Activated CD4-positive, alpha-beta T cell treated with anti-CD3 and anti-CD28 coated beads for 1 hour (primary cell): ENCODE results near the gene GPC1.

Experiments
- DNase-seq: peaks from one replicate; pipeline ENCODE4 v3.0.0-alpha.2; 2020

Gene GPC1

DNA sequence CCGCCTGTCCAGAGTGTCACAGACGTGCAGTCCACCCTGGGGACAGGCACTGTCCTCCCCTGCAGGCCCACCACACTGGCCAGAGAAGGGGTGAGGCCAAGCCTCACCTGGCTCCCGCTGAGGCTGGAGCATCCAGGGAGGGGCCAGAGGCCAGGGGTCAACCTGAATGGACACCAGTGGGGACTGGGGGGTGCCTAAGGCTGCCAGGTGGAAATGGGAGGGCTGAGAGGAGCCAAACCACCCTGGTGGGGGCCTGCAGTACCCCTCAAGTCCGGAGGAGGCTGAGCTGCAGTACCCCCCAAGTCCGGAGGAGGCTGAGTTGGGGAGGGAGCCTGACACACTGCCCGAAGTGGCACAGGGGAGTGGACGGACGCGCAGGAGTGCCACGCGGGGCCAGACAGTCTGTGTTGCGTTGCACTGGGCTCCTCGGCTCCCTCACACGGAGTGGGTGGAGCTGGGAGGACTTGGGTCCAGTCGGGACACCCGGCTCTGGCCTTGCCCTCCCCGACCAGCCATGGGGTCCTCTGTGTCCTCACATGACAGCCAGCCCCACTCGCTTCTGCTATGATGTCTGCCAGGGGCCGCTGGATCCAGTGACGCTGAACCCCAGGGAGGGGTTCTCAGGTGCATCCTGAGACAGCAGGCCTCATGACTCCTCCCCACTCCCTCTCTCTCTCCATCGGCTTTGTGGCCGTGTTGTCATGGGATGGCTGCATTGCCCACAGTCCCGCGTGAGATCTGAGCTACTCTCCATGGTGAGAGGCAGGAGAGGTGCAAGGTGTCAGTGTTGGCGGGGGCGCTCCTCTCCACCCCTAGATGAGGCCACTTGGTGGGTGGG is 22.3 kb upstream of the GPC1 start:
- DNase-seq, result no peak

DNA sequence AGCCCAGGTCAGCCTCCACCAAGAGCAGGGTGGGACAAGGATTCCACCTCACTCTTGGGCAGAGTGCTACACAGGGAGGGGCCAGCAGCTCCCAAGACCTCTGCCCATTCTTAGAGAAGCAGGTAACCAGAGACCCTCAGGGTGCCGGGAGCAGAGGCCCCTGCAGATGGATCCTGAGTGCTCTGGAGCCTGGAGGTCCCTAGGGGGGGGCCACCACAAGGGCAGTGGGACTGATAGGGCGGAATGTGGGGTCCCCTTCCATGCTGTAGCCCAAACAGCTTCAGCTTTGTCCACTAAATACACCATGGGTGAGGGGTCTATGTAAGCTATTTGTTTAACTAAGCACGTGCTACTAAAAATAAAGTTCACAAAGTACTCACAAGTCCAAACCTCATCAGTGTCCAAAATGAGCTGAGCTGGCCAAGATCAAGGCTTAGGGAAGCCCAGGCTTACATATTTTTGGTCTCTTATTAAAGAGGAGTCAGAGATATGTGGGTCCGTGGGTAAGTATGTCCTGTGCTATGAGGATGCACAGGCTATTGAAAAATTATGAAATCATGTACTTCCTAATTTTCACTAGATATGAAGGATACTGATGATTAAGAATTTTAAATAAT is 21.5 kb upstream of the GPC1 start:
- no peak for DNase-seq

DNA sequence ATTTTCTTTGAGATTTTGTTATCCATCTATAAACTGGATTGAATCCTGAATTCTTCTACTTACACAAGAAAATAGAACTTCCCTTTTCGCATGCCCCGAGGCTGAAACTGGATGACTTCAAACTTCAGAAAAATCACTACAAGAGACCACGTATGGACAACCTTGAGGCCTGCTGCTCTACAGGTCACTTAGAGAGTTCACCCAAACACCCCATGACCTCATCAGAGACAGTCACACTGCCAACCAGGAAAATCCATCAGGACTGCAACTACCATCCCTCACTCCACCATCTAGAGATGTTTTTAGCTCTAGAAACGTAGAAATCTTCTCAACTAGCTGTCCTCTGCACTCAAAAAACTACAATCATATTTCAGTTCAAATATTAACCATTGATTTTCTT is 18.6 kb upstream of the GPC1 start:
- no peak for DNase-seq

DNA sequence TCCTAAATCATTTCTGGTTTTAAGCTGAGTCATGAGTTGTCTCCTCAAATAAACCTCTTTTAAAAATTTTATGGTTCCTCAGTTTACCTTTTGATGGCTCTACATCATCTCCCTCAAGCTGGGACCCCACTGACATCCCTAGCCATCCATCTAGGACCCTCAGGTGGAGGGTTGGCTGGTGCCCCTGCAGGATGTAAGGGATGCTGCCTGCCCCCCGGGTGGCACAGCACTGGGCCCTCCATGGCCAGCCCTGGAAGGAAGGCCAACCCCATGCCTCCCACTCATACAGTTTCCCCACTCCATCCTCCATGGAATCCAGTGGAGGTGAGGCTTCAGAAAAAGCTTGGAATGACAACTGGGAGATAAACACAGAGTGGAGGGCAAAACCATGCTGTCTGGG is 17.2 kb upstream of the GPC1 start:
- no peak for DNase-seq

DNA sequence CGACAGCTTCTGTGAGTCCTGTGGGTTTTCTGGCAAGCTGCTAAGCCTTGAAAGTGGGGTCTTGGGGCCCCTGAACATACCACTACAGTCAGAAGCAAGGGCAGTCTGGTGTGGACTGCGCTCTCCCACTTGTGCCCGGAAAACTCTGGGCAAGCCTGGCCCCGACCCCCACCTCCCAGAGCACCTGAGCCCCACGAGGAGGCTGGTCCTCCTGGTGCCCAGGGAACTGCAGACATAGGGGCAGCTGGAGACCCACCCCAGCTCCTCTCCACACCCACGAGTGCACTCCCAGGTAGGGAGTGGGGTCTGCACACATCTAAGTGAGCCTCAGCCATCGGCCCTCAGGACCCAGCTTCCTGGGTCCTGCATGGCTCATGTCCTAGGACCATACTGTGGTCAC is 16.2 kb upstream of the GPC1 start:
- DNase-seq, result no peak

DNA sequence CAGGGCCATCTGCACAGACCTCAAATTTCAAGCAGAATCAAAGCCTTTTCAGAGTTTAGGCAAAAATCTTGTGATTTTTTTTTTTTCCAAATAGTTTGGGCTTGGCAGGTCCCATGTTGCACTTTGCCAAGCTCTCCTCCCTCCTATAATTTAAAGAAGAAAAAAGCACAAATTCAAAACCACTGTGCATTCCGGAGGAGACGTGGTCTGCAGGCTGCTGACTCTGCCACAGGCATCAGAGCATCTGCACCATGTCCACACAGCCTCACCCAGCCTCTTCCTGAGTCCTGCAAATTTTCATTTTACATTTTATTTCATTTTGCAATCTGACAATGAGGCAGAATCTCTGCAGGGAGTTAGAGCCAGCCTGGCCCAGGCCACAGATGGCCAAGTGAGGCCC is 15.7 kb upstream of the GPC1 start:
- no peak for DNase-seq

DNA sequence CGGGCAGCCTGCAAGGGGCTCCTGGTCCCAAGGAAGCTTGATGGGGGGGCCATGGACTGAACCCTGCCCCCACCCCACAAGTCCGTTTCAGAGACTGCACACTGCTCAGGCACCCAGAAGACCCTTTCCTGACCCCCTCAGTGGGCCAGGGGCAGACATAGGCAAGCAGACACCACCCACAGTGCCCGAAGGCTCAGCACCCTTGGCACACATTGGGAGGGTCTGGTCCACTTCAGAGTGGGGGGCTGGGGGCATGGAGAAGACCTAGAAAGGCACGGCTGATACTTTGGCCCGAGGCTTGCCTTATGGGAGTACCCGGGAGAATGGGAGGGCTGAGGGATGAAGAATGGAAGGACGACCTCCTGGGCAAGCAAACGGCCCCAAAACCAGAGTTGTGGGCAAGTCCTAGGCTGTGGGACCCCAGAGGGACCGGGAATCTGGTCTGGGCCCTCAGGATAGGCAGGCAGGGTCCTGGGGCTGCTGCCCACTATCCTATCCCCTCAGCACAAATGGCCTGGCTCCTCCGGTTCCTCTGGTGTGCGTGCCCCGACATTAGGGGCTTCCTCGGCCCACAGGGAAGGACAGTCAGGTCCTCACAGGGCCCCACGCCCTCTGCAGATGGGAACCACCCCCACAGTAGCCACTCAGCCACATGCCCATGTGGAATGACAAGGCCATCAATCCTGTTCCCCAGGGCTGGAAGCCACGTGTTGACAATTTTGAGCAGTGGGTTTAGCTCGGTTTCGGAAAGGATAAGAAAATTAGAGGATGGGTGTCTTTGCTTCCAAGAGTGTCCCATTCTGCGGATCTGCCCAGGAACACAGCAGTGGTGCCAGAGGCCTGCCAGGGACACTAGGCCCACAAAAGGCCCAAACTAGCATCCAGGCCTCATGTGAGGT is 15.0 kb upstream of the GPC1 start:
- no peak for DNase-seq

DNA sequence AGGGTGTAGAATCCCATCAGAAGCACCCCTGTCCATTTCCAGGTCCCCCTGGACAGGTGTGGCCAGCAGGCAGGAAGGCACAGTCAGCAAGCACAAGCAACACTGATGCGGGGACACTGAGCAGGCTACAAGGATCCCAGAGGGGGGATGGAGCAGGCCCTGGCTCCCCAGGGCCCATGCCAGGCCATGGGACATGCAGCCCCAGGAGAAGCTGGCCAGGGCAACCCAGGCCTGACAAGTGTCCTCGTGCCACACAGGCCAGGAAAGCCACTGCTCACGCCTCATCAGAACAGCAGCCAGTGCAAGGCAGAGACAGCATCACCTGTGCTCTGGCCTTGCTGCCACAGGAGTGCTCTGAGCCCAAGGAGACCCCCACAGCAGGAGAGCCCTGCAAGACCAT is 14.1 kb upstream of the GPC1 start:
- no peak for DNase-seq

DNA sequence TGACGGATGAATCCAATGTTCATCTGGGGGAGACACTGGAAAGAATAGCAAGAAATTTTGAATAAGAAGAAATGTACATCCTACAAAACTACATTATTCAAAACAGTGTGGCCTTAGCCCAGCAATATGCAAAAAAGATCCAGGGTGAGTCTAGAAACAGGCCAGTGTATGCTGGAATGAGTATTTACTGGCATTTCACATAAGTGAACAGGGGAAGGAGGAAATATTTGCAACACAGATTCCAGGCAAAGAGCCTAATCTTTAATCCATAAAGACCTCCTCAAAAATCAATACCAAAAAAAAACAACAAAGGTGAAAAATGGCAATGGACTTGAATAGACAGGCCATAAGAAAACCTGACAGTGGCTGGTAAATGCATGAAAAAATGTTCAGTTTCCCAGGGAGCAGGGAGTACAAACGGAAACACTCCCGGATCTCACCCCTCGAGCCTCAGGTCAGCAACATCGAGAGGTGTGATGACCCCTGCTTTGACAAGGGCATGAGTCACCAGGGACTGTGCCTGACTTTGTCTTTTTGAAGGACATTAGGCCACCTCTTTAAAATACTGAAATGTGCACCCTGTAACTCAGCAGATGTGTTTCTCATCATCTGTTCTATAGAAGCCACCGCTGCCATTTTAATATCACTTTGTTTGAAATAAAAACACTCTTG is 12.7 kb upstream of the GPC1 start:
- DNase-seq, result no peak

DNA sequence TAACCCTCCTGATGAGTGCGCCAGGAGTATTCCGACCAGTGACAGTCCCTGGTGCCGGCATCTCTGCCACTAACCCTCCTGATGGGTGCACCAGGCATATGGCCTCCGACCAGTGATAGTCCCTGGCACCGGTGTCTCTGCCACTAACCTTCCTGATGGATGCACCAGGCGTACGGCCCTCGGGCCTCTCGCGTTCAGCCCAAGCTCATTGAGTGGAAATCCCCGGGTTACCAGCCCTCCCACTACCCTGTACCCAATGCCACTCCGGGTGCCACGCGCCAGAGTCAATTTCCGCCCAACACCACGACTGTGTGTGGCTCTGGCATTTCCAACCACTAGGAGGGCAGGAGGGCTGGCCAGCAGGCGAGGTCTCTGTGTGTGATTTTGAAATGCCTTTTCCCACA is 11.7 kb upstream of the GPC1 start:
- no peak for DNase-seq

DNA sequence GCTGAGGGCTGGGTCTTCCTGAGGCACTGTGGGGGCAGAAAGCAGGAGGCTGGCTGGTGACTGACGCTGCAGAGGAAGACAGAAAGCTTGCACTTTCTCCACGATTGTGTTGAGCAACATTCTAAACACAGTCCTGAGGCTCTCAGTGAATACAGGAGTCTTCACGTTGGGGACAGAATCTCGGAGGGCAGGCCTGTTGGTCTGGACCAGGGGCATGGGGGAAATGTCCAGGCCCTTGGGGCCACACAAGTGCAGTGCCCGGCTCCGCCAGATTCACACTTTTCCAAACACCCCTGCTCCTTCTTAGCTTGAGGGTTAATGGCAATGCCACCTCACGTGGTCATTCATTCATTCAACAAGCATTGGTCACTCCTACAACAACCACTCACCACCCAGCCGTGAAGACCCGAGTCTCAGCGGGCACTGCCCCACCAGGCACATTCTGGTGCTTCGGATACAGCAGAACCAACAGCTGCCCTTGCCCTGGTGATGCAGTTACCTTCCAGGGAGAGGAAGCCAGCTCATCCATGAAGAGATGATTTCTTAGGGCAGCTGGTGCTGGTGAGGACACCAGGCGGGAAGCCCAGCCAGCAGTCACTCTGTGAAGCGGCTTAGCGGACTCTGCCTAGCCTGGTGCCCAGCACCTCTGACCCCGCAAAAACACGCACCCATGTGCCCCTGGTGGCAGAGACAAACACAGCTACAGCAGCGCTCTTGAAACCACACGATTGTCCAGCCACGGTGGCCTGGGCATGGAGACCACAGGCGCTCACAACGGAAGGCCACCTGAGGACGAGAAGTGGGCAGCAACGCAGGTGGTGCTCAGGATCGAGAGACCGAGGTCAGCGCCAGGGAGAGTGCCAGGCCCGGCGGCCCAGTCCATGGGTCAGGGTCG is 10.9 kb upstream of the GPC1 start:
- DNase-seq, result no peak

DNA sequence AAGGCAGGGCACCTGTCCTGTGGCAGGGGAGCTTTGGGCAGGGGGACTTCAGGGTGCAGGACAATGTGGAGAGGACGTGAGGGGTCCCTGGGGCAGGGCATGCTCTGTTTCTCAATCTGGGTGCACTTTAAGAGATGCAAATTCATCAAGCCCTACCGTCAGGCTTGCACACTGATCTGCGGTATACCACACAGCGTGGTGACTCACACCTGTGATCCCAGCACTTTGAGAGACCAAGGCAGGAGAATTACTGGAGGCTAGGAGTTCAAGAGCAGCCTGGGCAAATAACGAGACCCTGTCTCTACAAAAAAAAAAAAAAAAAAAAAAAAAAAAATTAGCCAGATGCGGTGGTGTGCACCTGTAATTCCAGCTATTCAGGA is 10.2 kb upstream of the GPC1 start:
- DNase-seq, result no peak

DNA sequence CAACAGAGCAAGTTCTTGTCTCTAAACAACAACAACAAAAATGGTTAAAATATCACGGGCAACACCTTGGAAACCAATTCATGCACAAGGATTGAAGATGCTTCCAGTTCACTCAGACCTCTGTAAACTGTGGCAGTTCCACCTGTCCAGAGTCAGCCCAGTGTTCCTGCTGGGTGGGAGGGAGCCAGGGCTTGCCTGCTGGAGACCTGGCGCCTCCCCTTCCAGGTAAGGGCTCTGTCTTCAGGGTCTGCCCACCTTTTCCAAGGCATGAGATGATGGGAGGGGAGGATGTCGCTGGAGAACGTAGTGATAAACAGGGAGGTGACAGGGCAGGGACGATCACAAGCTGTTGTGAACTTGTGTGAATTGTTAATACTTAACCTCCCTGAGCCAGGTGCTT is 9.8 kb upstream of the GPC1 start:
- DNase-seq, result no peak

DNA sequence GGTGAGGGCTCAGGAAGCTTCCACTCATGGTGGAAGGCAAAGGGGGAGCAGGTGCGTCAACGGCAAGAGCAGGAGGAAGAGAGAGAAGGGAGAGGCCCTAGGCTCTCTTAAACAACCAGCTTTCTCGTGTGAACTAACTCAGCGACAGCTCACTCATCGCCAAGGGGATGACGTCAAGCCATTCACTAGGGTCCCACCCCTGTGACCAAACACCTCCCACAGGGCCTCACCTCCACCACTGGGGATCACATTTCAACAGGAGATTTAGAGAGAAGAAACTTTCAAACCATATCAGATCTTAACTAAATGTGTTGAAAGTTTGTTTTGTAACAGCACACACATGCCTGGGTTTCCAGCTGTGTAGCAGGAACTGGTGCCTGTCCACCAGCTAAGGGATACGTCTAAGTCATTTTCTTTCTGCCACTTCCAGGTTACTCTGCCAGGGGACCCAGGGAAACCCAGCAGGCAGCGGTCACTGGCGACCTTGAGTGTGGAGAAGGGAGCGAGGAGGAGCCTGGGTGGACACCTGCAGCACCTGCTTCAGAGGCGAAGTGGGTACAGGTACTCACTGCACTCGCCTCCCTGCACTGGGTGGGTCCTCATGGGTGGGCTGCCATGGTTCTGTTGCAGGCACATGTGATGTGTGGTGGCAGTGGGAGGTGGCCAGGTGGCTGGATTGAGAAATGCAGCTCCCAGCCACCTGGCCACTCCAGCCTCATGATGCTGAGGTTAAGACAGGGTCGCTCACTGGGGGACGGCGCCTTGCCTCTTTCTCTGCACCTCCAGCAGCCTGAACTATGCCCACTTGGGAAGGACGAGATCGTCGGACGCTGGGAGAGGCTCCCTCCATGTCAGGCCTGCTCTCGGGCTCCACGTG is 8.4 kb upstream of the GPC1 start:
- no peak for DNase-seq

DNA sequence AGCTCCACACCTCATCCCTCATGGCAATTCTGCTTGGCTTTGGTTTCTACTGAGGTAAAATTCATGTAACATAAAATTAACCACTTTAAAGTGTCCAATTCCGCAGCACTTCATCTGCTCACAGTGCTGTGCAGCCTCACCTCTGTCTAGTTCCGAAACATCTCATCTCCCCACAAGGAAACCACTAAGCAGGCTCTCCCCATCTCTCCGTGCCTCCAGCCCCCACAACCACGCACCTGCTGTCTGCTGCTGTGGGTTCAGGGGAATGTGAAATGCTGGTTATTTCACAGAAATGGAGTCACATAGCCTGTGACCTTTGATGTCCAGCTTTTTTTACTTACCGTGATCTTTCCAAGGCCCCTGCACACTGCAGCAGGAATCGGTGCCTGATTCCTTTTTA is 7.7 kb upstream of the GPC1 start:
- no peak for DNase-seq

DNA sequence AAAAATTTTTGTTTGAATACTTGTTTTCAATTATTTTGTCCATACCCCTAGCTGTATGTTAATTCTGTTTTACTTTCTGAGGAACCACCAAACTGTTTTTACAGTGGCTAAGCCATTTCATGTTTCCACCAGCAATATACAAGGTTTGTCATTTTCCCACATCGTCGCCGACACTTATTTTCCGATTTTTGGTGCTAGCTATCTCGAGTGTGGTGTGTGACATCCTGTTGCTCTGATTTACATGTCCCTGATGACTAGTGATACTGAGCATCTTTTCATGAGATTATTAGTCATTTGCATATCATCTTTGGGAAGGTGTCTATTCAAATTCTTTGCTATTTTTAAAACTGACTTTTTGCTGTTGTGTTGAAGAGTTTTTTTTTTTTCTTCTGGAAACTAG is 7.2 kb upstream of the GPC1 start:
- no peak for DNase-seq

DNA sequence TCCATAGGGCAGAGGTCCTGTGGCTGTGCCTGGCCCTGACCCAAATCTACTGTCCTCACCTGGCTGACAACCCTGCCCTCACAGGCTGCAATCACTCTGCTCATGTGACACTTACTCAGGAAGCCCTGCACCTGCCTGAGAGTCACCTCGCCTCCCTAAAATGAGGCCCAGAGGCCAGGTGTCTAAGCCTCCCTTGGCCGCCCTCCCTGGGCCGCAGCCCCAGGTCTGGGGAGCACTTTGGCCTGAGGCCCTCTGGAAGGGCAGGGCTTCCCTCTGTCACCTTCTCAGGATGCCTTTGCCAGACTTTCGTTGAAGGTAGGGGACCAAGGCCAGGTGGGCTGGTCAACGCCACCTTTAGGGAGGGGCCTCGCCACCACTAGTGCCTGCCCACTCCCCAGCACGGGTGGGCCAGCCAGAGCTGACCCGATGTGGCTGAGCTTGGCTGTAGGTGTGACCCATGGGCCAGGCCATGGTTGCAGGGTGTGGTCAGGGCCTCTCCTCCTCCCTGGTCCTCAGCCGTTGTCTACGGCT is 6.1 kb upstream of the GPC1 start:
- no peak for DNase-seq

DNA sequence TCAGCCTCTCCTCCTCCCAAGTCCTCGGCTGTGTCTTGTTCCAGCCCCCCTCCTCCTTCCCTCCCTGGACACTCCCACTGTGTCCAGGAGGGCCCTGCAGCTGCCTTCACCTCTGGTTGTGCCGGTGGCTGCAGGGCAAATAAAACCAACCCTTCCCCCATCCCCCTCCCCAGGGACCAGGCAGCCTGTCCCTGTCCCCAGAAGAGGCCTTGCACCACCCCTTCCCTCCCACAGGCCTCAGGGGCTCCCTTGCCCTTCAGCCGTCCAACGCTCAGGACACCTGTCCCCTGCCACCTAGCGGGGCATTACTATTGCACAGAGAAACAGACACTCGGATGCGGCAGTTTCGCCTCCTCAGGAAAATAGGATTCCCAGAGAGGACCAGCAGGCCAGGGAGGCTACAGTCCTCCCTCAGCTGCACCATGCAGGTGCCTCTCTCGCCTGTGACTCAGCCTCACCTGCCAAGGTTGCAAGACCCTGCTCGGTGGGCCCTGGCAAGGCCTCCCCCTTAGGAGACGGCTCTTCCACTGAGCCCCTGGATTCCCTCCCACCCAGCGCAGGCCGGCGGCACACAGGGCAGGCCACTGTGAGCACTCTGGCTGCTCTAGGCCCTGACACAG is 5.5 kb upstream of the GPC1 start:
- no peak for DNase-seq

DNA sequence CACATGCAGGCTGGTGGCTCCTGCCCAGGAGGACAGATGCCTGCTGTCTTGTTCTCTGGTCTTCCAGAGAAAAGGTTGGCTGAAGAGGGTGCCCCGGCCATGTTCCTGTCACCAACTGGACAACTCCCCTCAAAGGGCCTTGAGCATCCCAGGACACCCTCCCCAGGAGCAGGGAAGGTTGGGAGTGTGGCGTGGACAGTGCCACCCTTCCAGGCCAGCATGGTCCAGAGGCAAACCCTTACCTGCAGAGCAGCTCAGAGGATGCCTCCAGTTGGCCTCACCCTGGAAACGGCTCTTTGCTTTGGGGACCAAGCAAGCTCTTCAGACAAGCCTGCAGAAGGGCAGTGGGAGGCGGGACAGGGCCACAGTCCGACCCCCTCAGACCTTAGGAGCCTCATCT is 4.9 kb upstream of the GPC1 start:
- no peak for DNase-seq

DNA sequence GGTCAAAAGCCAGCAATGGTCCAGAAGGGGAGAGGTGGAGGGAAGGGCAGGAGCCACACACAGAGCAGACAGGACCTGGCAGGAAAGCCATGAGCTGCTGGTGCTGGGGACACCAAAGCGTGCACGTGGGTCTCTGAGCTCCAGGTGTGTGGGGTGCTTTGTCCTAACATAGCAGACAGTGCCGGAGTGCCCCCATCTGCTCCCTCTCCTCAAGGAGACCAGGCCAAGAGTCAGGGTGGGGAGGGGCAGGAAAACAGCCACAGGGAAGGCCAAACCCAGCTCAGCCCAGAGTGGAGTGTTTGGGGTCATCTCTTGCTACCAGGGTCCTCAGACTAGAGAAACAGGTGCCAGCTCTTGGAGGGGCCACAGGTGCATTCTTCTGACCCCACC is 4.2 kb upstream of the GPC1 start:
- DNase-seq, result no peak
